Fibroblast of lung (primary cell): ENCODE measurements around the gene RNLS.

Experiments
- CTCF ChIP-seq, 2 donors: IDR thresholded peaks in 1 of 2; conservative IDR thresholded peaks in 1 of 2; 1 replicate in 1 of 2; 2 replicates in 1 of 2; pipeline ENCODE4 v1.5.1; 2011 to 2012; ENCODE audit warnings: low read length in 2 of 2, control low read depth in 1 of 2, inconsistent platforms in 1 of 2, low read depth in 1 of 2, mild to moderate bottlenecking in 1 of 2
- EZH2 ChIP-seq: IDR thresholded peaks from 2 replicates; pipeline ENCODE4 v1.5.1; 2012; ENCODE audit warnings: low read length, control low read depth, mild to moderate bottlenecking; ENCODE audit errors: missing control alignments

- TF ChIP-seq CTCF (conservative IDR thresholded peaks at IDR 0.05 in 1 of 2, IDR thresholded peaks at IDR 0.05 in 1 of 2; ENCODE audit: low read depth in 1 of 2, low read length in 2 of 2) (no peak), EZH2 (no peak)
Measured at GRCh38 chr10:88544140-88544870, 38.8 kb downstream of the RNLS start.
